Panc1 (cell line): ENCODE results near the gene MNT.

ENCODE experiments used
- CTCF ChIP-seq: fragments of 450-650 bp; IDR thresholded peaks from 2 replicates; pipeline ENCODE4 v1.5.1; 2017; ENCODE audit warnings: mild to moderate bottlenecking
- POLR2AphosphoS5 ChIP-seq: IDR thresholded peaks from 2 replicates; pipeline ENCODE4 v1.6.1; 2012; ENCODE audit warnings: mild to moderate bottlenecking, low read depth, low read length, moderate library complexity
- SIN3A ChIP-seq: IDR thresholded peaks from 2 replicates; pipeline ENCODE4 v1.6.1; 2012; ENCODE audit warnings: low read depth, mild to moderate bottlenecking, low read length, moderate library complexity, borderline replicate concordance; ENCODE audit not compliant: insufficient read depth
- TCF7L2 ChIP-seq: IDR thresholded peaks from 2 replicates; pipeline ENCODE4 v1.6.1; 2011; ENCODE audit warnings: mild to moderate bottlenecking, low read depth, low read length, inconsistent platforms

GRCh38 chr17:2368359-2368758, 32.5 kb downstream of the MNT start:
- TF ChIP-seq POLR2AphosphoS5 (no peak), CTCF (no peak), SIN3A (no peak), TCF7L2 (no peak)
